GM12878 (cell line): ENCODE results near the gene INHBE. TPM values are rescaled to one million over a fixed set of nuclear protein-coding genes. Genes with fewer than 3 reads are reported as not detected.

Experiments
- ATAC-seq: fragments of 200-7000 bp; cut with Tn5 transposase; 3 replicates; pipeline ENCODE4 v1.9.1; 2020; ENCODE audit warnings: mild to moderate bottlenecking, moderate library complexity
- BruUV-seq: library from RNA; stranded (reverse); fragments of 400-500 nt; replicated peaks from 2 replicates; lab custom pipeline; 2021; lab: Mats Ljungman, UMichigan
- CTCF ChIA-PET: fragments of 300-600 bp; sonication (Branson Sonifier 250); formaldehyde crosslinking; extraction: SDS; loops from one replicate; lab custom pipeline; 2021; ENCODE audit warnings: inconsistent platforms; lab: Yijun Ruan, JAX
- POLR2A ChIA-PET: fragments of 350-600 bp; formaldehyde crosslinking; extraction: SDS; loops from one replicate; lab custom pipeline; 2021; ENCODE audit warnings: inconsistent platforms; lab: Charles Lee
- RAD21 ChIA-PET: fragments of 300-600 bp; sonication (Branson Sonifier 250); formaldehyde crosslinking; loops from one replicate; lab custom pipeline; 2023; ENCODE audit warnings: antibody characterized with exemption; ENCODE audit not compliant: unreplicated experiment; lab: Charles Lee
- SMC1A ChIA-PET: fragments of 300-600 bp; sonication (Branson Sonifier 250); formaldehyde crosslinking; loops from one replicate; lab custom pipeline; 2023; ENCODE audit not compliant: unreplicated experiment, uncharacterized antibody; lab: Charles Lee
- DNase-seq: peaks from one replicate; pipeline ENCODE4 v3.0.0-alpha.2; 2011; ENCODE audit warnings: low read depth, low spot score
- FAIRE-seq: peaks from 3 replicates; lab custom pipeline; 2011; peaks lifted over from hg19 to GRCh38; lab: Jason Lieb, UNC
- H2AFZ ChIP-seq: 2 replicates; pipeline ENCODE4 v1.6.0; 2011; ENCODE audit warnings: low read depth, low read length, control low read depth; ENCODE audit not compliant: control insufficient read depth
- H3K27ac ChIP-seq: 2 replicates; pipeline ENCODE4 v1.5.1; 2011; ENCODE audit warnings: control low read depth; ENCODE audit not compliant: control insufficient read depth, insufficient read depth
- H3K27me3 ChIP-seq, 2 experiments: replicated peaks in 1 of 2; 2 replicates each; pipeline versions ENCODE4 v1.6.0 to v1.6.1; 2011; ENCODE audit warnings: low read length in 1 of 2; ENCODE audit not compliant: control insufficient read depth in 2 of 2, insufficient read depth in 2 of 2
- H3K36me3 ChIP-seq, 2 experiments: 2 replicates each; pipeline ENCODE4 v1.5.1; 2011; ENCODE audit warnings: low read length in 1 of 2; ENCODE audit not compliant: control insufficient read depth in 2 of 2, insufficient read depth in 2 of 2
- H3K4me1 ChIP-seq: 2 replicates; pipeline ENCODE4 v1.6.1; 2011; ENCODE audit warnings: mild to moderate bottlenecking, low read length, moderate library complexity, mixed read lengths; ENCODE audit not compliant: control insufficient read depth, insufficient read depth
- H3K4me2 ChIP-seq: 2 replicates; pipeline ENCODE4 v1.6.0; 2011; ENCODE audit warnings: control low read depth; ENCODE audit not compliant: control insufficient read depth, insufficient read depth
- H3K4me3 ChIP-seq: fragments of 200-600 bp; sonication (generic); 2 replicates; pipeline ENCODE4 v1.5.1; 2016
- H3K79me2 ChIP-seq: 2 replicates; pipeline ENCODE4 v1.6.0; 2011; ENCODE audit warnings: low read length; ENCODE audit not compliant: control insufficient read depth, insufficient read depth
- H3K9ac ChIP-seq: 2 replicates; pipeline ENCODE4 v1.8.0; 2011; ENCODE audit warnings: low read length, control low read depth, mixed read lengths; ENCODE audit not compliant: control insufficient read depth, insufficient read depth
- H3K9me3 ChIP-seq: replicated peaks from 3 replicates; pipeline ENCODE4 v1.5.1; 2011; ENCODE audit warnings: mild to moderate bottlenecking, low read length; ENCODE audit not compliant: control insufficient read depth, insufficient read depth
- H4K20me1 ChIP-seq: 2 replicates; pipeline ENCODE4 v1.6.0; 2011; ENCODE audit not compliant: control insufficient read depth, insufficient read depth
- BMI1 ChIP-seq: fragments of 450-650 bp; IDR thresholded peaks from 2 replicates; pipeline ENCODE4 v1.6.1; 2016; ENCODE audit warnings: mild to moderate bottlenecking, moderate library complexity, borderline replicate concordance
- CBFB ChIP-seq: IDR thresholded peaks from 2 replicates; pipeline ENCODE4 v1.6.1; 2016; ENCODE audit warnings: antibody characterized with exemption, low read depth
- CEBPB ChIP-seq, 2 experiments: fragments of 150-350 bp in 1 of 2; IDR thresholded peaks; 2 replicates each; pipeline ENCODE4 v1.6.1; 2012 to 2014; ENCODE audit warnings: low read depth in 2 of 2, low read length in 2 of 2, borderline replicate concordance in 1 of 2, inconsistent platforms in 1 of 2
- CHD1 ChIP-seq: IDR thresholded peaks from 2 replicates; pipeline ENCODE4 v1.6.1; 2012; ENCODE audit warnings: low read depth, low read length, improper control_type of control experiment
- ELK1 ChIP-seq: IDR thresholded peaks from 2 replicates; pipeline ENCODE4 v1.6.1; 2012; ENCODE audit warnings: low read depth, low read length, improper control_type of control experiment
- IRF5 ChIP-seq: fragments of 450-650 bp; IDR thresholded peaks from 2 replicates; pipeline ENCODE4 v1.6.1; 2017; ENCODE audit warnings: borderline replicate concordance
- MTA2 ChIP-seq: fragments of 450-650 bp; IDR thresholded peaks from 2 replicates; pipeline ENCODE4 v1.6.1; 2016; ENCODE audit warnings: low read depth, mild to moderate bottlenecking, moderate library complexity
- MXI1 ChIP-seq: fragments of 150-350 bp; IDR thresholded peaks from 2 replicates; pipeline ENCODE4 v1.6.1; 2011; ENCODE audit warnings: low read depth, mild to moderate bottlenecking, inconsistent platforms, low read length, improper control_type of control experiment
- PBX3 ChIP-seq: IDR thresholded peaks from 2 replicates; pipeline ENCODE4 v1.6.1; 2011; ENCODE audit warnings: mild to moderate bottlenecking, low read depth, low read length, moderate library complexity; ENCODE audit not compliant: insufficient replicate concordance
- RB1 ChIP-seq: fragments of 450-650 bp; formaldehyde crosslinking; IDR thresholded peaks from 2 replicates; pipeline ENCODE4 v1.6.1; 2017; ENCODE audit warnings: mild to moderate bottlenecking, borderline replicate concordance
- RCOR1 ChIP-seq: conservative IDR thresholded peaks from 2 replicates; pipeline ENCODE4 v1.6.1; 2012; ENCODE audit warnings: low read depth, low read length, improper control_type of control experiment
- ZBTB11 ChIP-seq: fragments of 450-650 bp; formaldehyde crosslinking; IDR thresholded peaks from 2 replicates; pipeline ENCODE4 v1.5.0; 2022; ENCODE audit warnings: mild to moderate bottlenecking, missing genetic modification characterization
- ZNF274 ChIP-seq: IDR thresholded peaks from one replicate; pipeline ENCODE4 v1.8.0; 2011; ENCODE audit not compliant: insufficient read length, insufficient read depth
- ZNF384 ChIP-seq: IDR thresholded peaks from 2 replicates; pipeline ENCODE4 v1.6.1; 2012; ENCODE audit warnings: low read depth, mild to moderate bottlenecking, low read length, improper control_type of control experiment, borderline replicate concordance
- ZZZ3 ChIP-seq: IDR thresholded peaks from 2 replicates; pipeline ENCODE4 v1.6.1; 2011; ENCODE audit warnings: low read depth; ENCODE audit not compliant: control insufficient read depth, insufficient read length
- WGBS: methylation state at CpG from one replicate; pipeline ENCODE4 v1.1.6; 2016; ENCODE audit warnings: low lambda C conversion rate; ENCODE audit not compliant: insufficient replicate concordance, insufficient coverage; ENCODE audit errors: missing lambda C conversion rate; 5-methylcytosine and 5-hydroxymethylcytosine counted together
- in situ Hi-C: fragments of 300-500 bp; cut with MboI; formaldehyde crosslinking; loops from 9 replicates; pipeline ENCODE4 v1.14.3; 2018; ENCODE audit warnings: mixed read lengths
- intact Hi-C: fragments of 100-400 bp; cut with micrococcal nuclease; formaldehyde crosslinking; loops from one replicate; pipeline ENCODE4 v1.14.2; 2022; ENCODE audit not compliant: unreplicated experiment
- polyA plus RNA-seq, 11 experiments: library from polyadenylated mRNA; depleted of rRNA in 4 of 11; unstranded in 6 of 11; stranded (reverse) in 5 of 11; fragments of >200 nt; fragmentation: Nextera tagmentation in 4 of 11; fragmentation: Illumina TruSeq in 1 of 11; extraction: Ambion mirVana in 4 of 11; extraction: Trizol in 1 of 11; gene quantifications; 1 replicate in 1 of 11; 2 replicates in 10 of 11; pipeline versions ENCODE4 v1.2.1 to v1.2.3, GENCODE V29; 2011 to 2016; ENCODE audit warnings: inconsistent platforms in 2 of 11, missing spikeins in 2 of 11, low read depth in 1 of 11
- total RNA-seq, 4 experiments: library from RNA; depleted of rRNA in 3 of 4; stranded (reverse); fragments of >200 nt in 3 of 4; fragmentation: Illumina TruSeq in 1 of 4; extraction: Trizol in 1 of 4; gene quantifications; 2 replicates each; pipeline versions ENCODE4 v1.2.1 to v1.2.3, GENCODE V29; 2013 to 2021

Gene INHBE
- total and polyA plus RNA-seq, 10 of the 15 experiments (the other 5 are each of a cell fraction or from before 2014, with no cell fraction given) = 0.09 to 2.5 (median 0.37) TPM

- TF ChIP-seq IRF5 = no peak
- TF ChIP-seq PBX3 = no peak
- no peak for TF ChIP-seq CHD1
- no peak for TF ChIP-seq ELK1
These were observed 16.6 kb downstream of the INHBE start (continued) for GRCh38 chr12:57471661-57472060.

GRCh38 chr12:57472391-57472790 lies 17.3 kb downstream of the INHBE start:
- no peak for ATAC-seq
- CTCF ChIA-PET = interaction anchor here (2.2 kb wide), 1 partner anchor 9 kb away, joined by 8 read pairs; no protein-coding TSS in a partner anchor
- H3K27ac ChIP-seq = no peak overlapping the region
- TF ChIP-seq CEBPB (IDR thresholded peaks at IDR 0.05; ENCODE audit: borderline replicate concordance in 1 of 2, low read depth in 2 of 2, low read length in 2 of 2) (no peak), ZZZ3 (no peak), ZNF384 (no peak), CBFB (no peak), ZBTB11 (no peak), ZNF274 (no peak), MTA2 (no peak), MXI1 (no peak), BMI1 (no peak), RCOR1 (no peak), RB1 (no peak)
- no peaks in the 10 kb centered on the region for H3K9me3 ChIP-seq
- in situ Hi-C loops = no loop called here
- intact Hi-C loops = loop anchor here (10.0 kb wide), 1 partner anchor 282 kb away; the partner anchor contains the start of genes CDK4 and MARCHF9
- WGBS = 97% methylated on average over 3 of the region's 3 CpGs
- FAIRE-seq = no peak
- peaks cover 5% of the 10 kb centered on the region for H3K4me1 ChIP-seq
- H3K79me2 ChIP-seq = peaks cover 29% of the 10 kb centered on the region
- H3K4me2 ChIP-seq = no peak overlapping the region
- no TSS peak for BruUV-seq
- SMC1A ChIA-PET = interaction anchor here (1.4 kb wide), 1 partner anchor 19 kb away, joined by 3 read pairs; no protein-coding TSS in a partner anchor
- no peaks in the 10 kb centered on the region for H3K27me3 ChIP-seq
- POLR2A ChIA-PET = interaction anchor here (1.0 kb wide), 1 partner anchor 20 kb away, joined by 3 read pairs; no protein-coding TSS in a partner anchor
- RAD21 ChIA-PET = no interaction called here
- no peak overlapping the region for H3K9ac ChIP-seq
- peaks cover 1 to 30% of the 10 kb centered on the region in 2 experiments for H3K36me3 ChIP-seq
- no peaks in the 10 kb centered on the region for H4K20me1 ChIP-seq
- H2AFZ ChIP-seq = no peak overlapping the region
- no peak for DNase-seq
- H3K4me3 ChIP-seq = no peak overlapping the region
